GM19328 (cell line): Measurements from ENCODE around the gene FLNB.

Source experiments
- ATAC-seq: cut with Tn5 transposase; IDR thresholded peaks from one replicate; pipeline ENCODE4 v1.9.1; 2021; ENCODE audit warnings: mild to moderate bottlenecking, moderate library complexity; ENCODE audit not compliant: unreplicated experiment

FLNB gene

DNA sequence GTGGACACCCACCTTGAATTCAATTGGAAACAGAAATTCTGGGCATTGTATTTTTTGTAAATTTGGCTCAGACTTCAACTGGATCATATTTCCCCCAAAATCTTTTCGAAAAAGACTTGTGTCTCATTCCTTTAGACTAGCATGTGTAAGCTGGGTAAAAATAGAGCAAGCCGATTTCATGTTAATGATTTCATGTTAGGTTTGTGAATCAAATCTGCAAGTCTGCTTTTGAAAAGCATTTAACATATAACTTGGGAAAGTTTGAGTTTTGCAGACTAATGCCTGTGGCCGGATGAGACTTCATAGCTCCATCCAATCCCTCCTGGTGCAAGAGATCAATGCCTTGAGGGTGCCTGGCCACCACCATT is 64.5 kb downstream of the FLNB start:
- no peak for ATAC-seq

DNA sequence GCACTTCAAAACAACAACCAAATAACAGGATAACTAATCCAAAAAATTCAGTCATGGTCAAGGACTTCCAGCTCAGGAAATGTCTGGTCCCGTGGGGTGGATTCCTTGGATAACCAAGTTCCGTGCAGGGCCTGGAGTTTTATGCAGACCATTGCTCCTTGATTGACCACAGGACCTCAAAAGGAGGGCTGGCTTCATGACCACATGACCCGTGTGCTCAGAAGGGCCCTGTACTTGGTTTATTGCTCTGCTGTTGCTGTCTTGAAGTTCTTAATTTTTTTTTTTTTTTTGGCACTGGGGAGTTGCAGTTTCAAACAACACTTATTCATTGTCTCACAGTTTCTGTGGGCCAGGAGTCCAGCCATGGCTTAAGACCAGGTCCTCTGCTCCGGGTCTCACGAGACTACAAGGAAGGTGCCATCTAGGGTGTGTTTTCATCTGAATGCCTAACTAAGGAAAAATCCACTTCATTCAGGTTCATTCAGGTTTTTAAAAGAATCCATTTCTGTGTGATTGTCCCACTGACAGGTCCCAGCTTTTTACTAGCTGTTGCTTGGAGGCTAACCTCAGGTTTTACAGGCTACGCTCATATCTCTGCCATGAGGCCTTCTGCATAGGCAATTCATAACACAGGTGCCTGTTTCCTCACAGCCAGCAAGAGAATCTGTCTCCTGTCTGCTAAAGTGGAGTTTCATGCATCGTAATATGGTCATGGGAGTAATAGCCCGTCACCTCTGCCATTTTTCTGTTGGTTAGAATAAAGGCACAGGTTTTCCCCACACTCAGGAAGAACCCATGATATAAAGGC is 65.3 kb downstream of the FLNB start:
- ATAC-seq, result no peak

DNA sequence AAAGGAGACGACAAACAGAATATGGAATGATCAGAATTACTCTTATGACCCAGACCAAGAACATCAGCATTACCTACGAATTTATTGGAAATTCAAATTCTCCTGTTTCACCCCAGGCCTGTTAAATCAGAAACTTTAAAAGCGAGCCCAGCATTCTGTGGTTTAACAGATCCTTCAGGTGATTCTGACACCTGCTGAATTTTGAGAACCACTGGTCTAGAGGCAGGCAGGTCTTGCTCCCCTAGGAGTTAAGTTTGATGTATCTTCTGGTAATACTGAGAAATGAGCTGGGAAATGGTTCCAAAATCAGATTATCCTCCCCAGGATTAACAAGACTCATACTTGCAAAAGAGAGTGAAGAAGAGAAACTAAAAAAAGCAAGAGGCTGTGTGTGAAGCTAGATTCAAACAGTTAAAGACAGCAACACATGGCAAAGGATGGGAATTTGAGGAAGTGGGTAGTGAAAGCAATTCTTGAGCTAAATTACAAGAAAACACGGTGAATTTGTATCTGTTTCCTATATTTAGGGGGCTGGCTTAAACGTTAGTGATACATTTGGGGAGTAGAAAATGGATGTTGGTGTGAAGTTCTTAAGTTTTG is 66.0 kb downstream of the FLNB start:
- ATAC-seq, result no peak

GRCh38 chr3:58074997-58075396 is 66.8 kb downstream of the FLNB start:
- no peak for ATAC-seq

- no peak for ATAC-seq
These were observed 69.5 kb downstream of the FLNB start for GRCh38 chr3:58077596-58078285.

- ATAC-seq, result no peak
These were observed 70.4 kb downstream of the FLNB start for GRCh38 chr3:58078610-58079009.

DNA sequence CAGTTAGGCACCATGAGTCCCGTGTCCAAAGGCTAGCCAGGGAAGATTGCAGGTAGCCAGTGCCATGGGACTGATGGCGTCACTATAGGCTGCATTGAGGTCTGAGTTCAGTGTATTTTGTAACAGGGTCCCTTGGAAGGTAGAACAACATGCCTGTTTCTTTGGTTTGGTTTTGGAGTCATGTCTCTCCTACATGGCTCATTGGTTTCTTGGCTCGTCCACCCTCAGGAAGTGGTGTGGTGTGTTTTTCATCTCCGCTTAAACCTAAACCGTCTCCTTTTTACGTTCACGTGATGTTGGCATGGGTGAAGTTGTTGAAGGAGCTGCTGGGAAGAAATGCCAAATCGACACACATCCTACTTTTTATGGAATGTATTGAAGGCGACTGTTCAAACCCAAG is 71.6 kb downstream of the FLNB start:
- no peak for ATAC-seq

DNA sequence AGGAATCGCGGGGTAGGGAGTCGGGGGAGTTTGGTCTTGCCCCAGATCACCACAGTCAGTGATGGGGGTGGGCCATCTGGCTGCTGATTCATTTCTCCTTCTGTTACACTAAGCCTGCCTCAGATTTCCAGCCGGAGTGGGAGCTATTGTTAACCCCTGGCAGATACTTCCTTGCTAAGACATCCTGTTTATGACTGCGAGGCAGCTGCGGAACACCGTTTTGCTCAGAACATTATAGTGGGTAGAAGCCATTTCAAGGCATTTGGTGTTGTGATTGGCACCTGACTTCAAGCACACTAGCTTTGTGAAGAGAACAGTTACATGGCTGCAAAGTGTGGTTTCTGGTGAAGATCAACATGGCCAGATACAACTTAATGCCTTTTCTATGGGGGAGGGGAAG is 73.8 kb downstream of the FLNB start:
- no peak for ATAC-seq

DNA sequence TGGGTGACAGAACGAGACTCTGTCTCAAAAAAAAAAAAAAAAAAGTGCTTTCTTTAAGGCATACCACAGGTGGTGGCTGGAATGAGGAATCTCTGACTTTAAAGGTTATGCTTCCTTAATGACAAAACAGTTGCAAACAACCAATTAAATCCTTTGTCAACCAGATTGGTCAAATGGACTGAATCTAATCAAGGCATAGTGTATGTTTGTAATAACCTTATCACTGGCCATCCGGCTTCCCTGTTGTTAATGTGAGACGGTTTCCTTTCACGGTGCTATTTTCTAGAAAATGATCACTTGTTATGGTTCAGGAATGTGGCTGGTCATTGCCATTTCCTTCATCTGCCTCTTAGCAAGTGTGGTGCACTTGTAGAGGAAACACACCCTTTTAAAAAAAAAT is 75.9 kb downstream of the FLNB start:
- no peak for ATAC-seq

DNA sequence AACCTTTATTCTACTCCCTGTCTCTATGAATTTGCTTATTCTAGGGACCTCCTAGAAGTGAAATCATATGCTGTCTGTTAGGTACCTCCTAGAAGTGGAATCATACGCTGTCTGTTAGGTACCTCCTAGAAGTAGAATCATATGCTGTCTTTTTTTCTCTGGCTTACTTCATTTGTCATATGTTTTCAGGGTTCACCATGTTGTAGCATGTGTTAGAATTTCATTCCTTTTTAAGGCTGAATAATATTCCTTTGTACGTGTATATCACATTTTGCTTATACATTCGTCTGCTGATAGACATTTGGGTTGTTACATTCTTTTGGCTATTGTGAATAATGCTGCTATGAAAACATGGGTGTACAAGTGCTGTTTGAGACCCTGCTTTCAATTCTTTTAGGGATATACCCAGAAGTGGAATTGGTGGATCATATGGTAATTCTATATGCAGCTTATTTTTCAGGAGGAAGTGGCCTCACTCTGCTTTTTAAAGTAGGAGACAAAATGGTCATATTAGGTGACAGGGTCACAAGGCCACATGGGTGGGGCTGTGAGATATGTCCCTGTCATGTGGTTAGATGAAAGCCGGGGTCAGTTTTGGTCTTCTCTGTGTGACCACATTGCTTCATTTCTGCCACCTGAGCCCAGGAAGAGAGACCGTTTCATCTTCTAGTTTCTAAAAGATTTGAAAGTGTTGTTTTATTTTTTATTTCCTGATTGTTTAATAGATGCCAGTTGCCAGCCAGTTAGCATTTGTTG is 76.7 kb downstream of the FLNB start:
- ATAC-seq, result no peak

- ATAC-seq, result no peak
These were observed 77.4 kb downstream of the FLNB start for GRCh38 chr3:58085616-58086015.

DNA sequence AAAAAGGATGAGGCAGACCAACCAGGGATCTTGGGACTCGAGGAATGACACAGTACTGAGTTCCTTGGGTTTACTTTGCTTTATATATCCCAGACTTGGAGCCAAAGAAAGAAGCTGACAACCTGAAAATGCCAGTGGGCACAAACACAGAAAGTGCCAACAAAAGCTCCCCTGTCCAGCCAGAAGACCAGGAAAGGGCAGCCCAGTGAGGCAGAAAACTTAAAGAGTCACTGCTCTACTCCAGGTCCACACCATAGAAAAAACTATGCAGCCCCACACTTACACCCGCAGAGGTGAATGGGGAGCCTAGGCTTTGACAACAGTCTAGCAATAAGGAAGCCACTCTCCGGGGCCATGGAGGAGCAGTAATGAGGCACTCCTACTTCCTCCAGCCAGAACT is 80.3 kb downstream of the FLNB start:
- ATAC-seq, result no peak

DNA sequence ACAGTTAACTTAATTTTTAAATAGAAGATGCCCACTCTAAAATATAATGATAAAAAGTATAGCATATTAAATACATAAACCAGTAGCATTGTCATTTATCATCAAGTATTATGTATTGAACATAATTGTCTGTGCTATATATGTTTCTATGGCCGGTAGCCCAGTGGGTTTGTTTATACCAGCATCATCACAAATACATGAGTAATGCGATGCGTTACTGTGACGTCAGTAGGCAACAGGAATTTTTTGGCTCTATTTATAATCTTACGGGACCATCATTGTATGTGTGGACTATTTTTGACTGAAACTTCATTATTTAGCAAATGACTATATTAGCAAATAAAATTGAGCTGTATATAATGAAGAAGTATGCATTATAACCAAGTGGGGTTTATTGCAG is 82.1 kb downstream of the FLNB start:
- ATAC-seq, result no peak

GRCh38 chr3:58092521-58092920 is 84.3 kb downstream of the FLNB start:
- no peak for ATAC-seq

GRCh38 chr3:58093574-58094195 is 85.5 kb downstream of the FLNB start:
- ATAC-seq, result no peak

GRCh38 chr3:58094657-58095056 is 86.4 kb downstream of the FLNB start:
- ATAC-seq, result no peak

- ATAC-seq, result no peak
These were observed 87.4 kb downstream of the FLNB start for GRCh38 chr3:58095603-58096138.

DNA sequence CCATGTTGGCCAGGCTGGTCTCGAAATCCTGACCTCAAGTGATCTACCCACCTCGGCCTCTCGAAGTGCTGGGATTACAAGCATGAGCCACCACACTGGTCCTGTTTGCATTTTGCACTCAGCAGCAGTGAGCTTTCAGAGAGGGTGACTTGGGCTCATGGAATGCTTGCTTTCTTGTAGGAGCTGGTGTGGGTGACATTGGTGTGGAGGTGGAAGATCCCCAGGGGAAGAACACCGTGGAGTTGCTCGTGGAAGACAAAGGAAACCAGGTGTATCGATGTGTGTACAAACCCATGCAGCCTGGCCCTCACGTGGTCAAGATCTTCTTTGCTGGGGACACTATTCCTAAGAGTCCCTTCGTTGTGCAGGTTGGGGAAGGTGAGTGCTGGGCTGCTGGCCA is 90.3 kb downstream of the FLNB start:
- no peak for ATAC-seq

DNA sequence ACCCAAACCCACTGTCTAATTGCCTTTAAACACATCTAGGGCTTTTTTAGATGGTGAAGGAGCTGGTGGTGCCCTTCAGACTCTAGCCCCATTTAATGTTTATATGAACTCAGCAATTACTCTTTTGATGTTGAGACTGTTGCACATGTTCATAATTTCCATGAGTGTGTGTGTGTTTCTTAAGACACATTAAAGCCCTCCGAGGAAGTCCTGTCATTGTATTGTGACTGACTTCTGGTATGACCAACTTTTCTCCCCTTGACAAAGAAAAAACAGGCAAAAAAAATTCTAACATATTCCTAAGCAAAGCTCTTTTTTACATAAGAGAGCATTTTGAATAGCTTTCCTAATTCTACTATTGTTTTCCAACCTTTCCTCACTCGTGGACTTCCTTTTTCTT is 91.6 kb downstream of the FLNB start:
- no peak for ATAC-seq

GRCh38 chr3:58101499-58102389 is 93.5 kb downstream of the FLNB start:
- no peak for ATAC-seq
